AG04450 (cell line): ENCODE results near the gene MRGPRX4. TPM values are rescaled to one million over a fixed set of nuclear protein-coding genes. Genes with fewer than 3 reads are reported as not detected.
"Not testable (repeated sequence)": the region's sequence is repeated elsewhere in the genome, so short reads cannot be mapped to it uniquely, and the experiment has no call there.

Experiments used
- CTCF ChIA-PET: fragments of 300-600, 350-600 bp; formaldehyde crosslinking; extraction: SDS; loops from one replicate; lab custom pipeline; 2022; ENCODE audit warnings: antibody characterized with exemption, inconsistent platforms; lab: Charles Lee
- POLR2A ChIA-PET: fragments of 350-600 bp; formaldehyde crosslinking; extraction: SDS; loops from one replicate; lab custom pipeline; 2021; ENCODE audit warnings: antibody characterized with exemption, inconsistent platforms; lab: Yijun Ruan, JAX
- DNase-seq: peaks from one replicate; pipeline ENCODE4 v3.0.0-alpha.2; 2011; ENCODE audit warnings: low read depth, low spot score
- H3K27ac ChIP-seq: one replicate; pipeline ENCODE4 v1.5.1; 2012; ENCODE audit warnings: low read depth, low read length, control low read depth
- H3K27me3 ChIP-seq: one replicate; pipeline ENCODE4 v1.6.0; 2012; ENCODE audit warnings: low read length; ENCODE audit not compliant: control insufficient read depth, insufficient read depth
- H3K4me3 ChIP-seq: 2 replicates; pipeline ENCODE4 v1.5.1; 2011; ENCODE audit warnings: mild to moderate bottlenecking, low read depth, low read length, control low read depth
- H3K9me3 ChIP-seq: 2 replicates; pipeline ENCODE4 v1.5.1; 2012; ENCODE audit warnings: low read length; ENCODE audit not compliant: control insufficient read depth, insufficient read depth
- polyA plus RNA-seq: library from polyadenylated mRNA; depleted of rRNA; stranded (reverse); fragments of >200 nt; gene quantifications from 2 replicates; pipeline ENCODE4 v1.2.3, GENCODE V29; 2011
- TF ChIP-seq, protein P1 (sequence below): IDR thresholded peaks from 2 replicates; pipeline ENCODE4 v1.5.1; 2011; ENCODE audit warnings: low read depth, low read length, control low read depth, inconsistent platforms

Gene MRGPRX4
- polyA plus RNA-seq, 1 experiment, result not detected

DNA sequence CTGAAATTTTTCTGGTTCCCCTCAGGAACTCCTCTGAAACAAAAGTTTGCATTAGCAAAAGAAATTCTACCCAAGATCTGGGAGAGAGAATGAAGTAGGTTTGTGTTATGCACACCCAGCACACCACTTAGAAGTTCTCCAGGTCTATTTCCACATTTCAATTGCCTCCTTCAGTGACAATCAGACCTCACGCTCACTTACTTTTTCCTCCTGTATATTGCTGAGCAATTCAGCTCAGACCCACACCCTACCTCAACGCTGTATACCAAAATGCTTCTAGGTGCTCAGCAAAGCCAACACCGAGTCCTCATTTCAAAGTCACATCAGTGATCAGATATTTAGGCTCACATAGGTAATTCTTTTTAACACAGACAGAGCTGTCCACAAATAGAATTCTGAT, 21.1 kb upstream of the MRGPRX4 start:
- POLR2A ChIA-PET, result no interaction called here
- H3K27ac ChIP-seq, result no peak overlapping the region
- CTCF ChIA-PET, result interaction anchor here (0.5 kb wide), 1 partner anchor 384 kb away, joined by 3 read pairs; no protein-coding TSS in a partner anchor
- H3K4me3 ChIP-seq, result no peak overlapping the region
- TF ChIP-seq, protein P1, sequence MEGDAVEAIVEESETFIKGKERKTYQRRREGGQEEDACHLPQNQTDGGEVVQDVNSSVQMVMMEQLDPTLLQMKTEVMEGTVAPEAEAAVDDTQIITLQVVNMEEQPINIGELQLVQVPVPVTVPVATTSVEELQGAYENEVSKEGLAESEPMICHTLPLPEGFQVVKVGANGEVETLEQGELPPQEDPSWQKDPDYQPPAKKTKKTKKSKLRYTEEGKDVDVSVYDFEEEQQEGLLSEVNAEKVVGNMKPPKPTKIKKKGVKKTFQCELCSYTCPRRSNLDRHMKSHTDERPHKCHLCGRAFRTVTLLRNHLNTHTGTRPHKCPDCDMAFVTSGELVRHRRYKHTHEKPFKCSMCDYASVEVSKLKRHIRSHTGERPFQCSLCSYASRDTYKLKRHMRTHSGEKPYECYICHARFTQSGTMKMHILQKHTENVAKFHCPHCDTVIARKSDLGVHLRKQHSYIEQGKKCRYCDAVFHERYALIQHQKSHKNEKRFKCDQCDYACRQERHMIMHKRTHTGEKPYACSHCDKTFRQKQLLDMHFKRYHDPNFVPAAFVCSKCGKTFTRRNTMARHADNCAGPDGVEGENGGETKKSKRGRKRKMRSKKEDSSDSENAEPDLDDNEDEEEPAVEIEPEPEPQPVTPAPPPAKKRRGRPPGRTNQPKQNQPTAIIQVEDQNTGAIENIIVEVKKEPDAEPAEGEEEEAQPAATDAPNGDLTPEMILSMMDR, result no peak
- H3K9me3 ChIP-seq, result no peaks in the 10 kb centered on the region
- no peak for DNase-seq
- no peaks in the 10 kb centered on the region for H3K27me3 ChIP-seq

DNA sequence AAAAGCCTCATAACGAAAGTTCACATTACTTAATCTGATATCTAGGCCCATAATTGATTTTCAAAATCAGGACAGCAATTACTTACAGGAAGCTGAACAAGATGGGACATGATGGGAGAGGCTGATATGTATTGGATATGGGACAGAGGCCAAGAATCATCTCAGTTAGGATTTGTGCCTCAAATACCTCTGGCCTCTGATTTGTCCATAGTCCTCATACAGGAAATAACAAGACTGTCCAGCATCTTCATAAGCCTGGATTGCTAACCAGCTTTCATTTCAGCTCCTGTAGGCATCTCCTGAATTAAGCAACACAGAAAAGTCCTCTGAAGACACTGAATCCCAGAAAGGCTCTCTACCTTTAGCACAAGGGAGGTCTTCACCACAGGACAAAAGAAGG, 4.3 kb upstream of the MRGPRX4 start:
- ChIA-PET CTCF (no interaction called here), POLR2A (no interaction called here)
- TF ChIP-seq, protein P1, result no peak

DNA sequence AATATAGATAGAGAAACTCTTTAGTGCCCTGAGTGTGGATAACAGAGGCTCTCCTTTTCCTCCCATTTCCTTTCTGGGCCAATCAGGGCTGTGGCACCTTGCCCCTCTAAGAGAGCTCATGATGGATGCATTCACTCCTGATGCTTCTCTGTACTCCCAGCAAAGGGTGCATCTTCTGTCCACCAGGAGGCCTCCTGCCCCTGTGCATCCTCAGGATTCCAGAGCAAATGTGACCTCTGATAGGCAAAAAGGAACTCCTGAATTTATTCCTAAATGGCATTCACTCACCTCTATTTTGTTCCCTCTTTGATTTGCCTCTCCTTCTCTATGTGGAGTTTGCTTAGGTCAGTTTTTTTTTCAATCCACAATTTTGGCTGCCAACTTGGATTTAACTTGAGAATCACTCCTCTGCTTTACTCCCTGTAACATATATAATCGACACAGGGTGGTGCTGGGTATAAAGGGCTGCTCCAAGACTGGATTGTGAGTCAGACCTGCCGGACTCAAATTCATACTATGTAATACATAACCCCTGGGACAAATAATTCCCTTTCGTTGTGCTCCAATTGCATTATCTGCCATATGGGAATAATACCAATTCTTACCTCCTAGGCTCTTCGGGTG, 1.1 kb upstream of the MRGPRX4 start:
- POLR2A ChIA-PET, result interaction anchor here (0.6 kb wide), 1 partner anchor 266 kb away, joined by 3 read pairs; no protein-coding TSS in a partner anchor
- no peak for DNase-seq
- TF ChIP-seq, protein P1, result peak; percentile 55
- Histone ChIP-seq H3K27me3 (no peaks in the 10 kb centered on the region), H3K9me3 (no peaks in the 10 kb centered on the region), H3K27ac (no peak overlapping the region), H3K4me3 (no peak overlapping the region)
- CTCF ChIA-PET, result no interaction called here

More for the DNA sequence above, 4.3 kb upstream of the MRGPRX4 start:
- Histone ChIP-seq H3K9me3 (no peaks in the 10 kb centered on the region), H3K27ac (no peak overlapping the region), H3K27me3 (no peaks in the 10 kb centered on the region), H3K4me3 (no peak overlapping the region)
- no peak for DNase-seq

DNA sequence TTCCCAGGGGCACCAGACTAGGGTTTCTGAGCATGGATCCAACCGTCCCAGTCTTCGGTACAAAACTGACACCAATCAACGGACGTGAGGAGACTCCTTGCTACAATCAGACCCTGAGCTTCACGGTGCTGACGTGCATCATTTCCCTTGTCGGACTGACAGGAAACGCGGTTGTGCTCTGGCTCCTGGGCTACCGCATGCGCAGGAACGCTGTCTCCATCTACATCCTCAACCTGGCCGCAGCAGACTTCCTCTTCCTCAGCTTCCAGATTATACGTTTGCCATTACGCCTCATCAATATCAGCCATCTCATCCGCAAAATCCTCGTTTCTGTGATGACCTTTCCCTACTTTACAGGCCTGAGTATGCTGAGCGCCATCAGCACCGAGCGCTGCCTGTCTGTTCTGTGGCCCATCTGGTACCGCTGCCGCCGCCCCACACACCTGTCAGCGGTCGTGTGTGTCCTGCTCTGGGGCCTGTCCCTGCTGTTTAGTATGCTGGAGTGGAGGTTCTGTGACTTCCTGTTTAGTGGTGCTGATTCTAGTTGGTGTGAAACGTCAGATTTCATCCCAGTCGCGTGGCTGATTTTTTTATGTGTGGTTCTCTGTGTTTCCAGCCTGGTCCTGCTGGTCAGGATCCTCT, 709 bp downstream of the MRGPRX4 start:
- Histone ChIP-seq H3K27me3 (no peaks in the 10 kb centered on the region), H3K27ac (no peak overlapping the region), H3K9me3 (no peaks in the 10 kb centered on the region), H3K4me3 (no peak overlapping the region)
- DNase-seq, result no peak
- ChIA-PET CTCF (no interaction called here), POLR2A (no interaction called here)
- TF ChIP-seq, protein P1, result no peak

DNA sequence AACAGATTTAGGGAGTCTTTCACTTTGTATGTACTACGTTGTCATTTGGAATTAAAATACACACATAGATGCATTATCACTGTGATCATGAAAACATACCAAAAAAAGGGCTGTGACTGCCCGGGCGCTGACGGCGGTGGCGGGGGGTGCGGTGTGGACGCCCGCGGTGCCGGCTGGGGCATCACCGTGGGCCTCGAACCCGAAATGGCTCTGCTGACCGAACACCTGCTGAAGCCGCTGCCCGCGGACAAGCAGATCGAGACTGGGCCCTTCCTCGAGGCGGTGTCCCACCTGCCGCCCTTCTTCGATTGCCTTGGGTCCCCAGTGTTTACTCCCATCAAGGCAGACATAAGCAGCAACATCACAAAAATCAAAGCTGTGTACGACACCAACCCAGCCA, 16.2 kb downstream of the MRGPRX4 start:
- H3K27ac ChIP-seq, result no peak overlapping the region
- DNase-seq, result no peak
- CTCF ChIA-PET, result interaction anchor here (1.0 to 2.1 kb wide), 2 partner anchors 15 to 56 kb away, joined by 3 to 8 read pairs; no protein-coding TSS in a partner anchor
- H3K27me3 ChIP-seq, result peaks cover 4% of the 10 kb centered on the region
- TF ChIP-seq, protein P1, result no peak
- POLR2A ChIA-PET, result no interaction called here
- no peak overlapping the region for H3K4me3 ChIP-seq
- H3K9me3 ChIP-seq, result no peaks in the 10 kb centered on the region; the same call in 1 of the 2 replicates

DNA sequence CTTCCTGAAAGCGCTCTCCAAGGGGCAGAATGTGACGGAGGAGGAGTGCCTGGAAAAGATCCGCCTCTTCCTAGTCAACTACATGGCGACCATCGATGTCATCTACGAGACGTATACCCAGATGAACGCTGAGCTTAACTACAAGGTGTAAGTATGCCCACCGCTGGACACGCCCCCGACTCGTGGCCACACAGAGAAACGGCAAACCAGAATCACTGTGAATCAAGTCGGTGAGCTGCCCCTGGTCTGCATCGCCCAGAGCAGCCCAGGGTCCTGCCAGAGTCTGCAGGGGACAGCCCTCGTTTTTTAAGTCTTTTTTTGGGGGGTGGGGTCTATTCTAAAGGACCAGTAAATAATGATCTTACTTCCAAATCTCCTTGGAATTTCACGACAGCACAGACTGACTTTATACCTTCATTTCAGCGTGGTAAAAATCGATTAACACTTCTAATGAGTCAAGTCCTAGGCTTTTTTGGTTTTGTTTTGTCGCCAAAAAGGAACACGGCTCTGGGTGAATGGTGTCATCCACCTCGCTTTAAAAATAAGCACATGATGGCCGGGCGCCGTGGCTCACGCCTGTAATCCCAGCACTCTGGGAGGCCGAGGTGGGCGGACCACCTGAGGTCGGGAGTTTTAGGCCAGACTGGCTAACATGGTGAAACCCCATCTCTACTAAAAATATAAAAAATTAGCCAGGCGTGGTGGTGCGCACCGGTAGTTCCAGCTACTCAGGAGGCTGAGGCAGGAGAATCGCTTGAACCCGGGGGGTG, 17.0 kb downstream of the MRGPRX4 start:
- H3K9me3 ChIP-seq, POLR2A ChIA-PET, H3K27me3 ChIP-seq, H3K4me3 ChIP-seq, DNase-seq, H3K27ac ChIP-seq: not testable (repeated sequence)
- CTCF ChIA-PET, result interaction anchor here (2.1 kb wide), 1 partner anchor 14 kb away, joined by 8 read pairs; no protein-coding TSS in a partner anchor
